H9 (cell line): Measurements from ENCODE around the gene CLCNKA. TPM values are rescaled to one million over a fixed set of nuclear protein-coding genes. Genes with fewer than 3 reads are reported as not detected.
"Not testable (repeated sequence)": the region's sequence is repeated elsewhere in the genome, so short reads cannot be mapped to it uniquely, and the experiment has no call there.

Experiments used
- DNase-seq: peaks from one replicate; pipeline ENCODE4 v3.0.0-alpha.2; 2017
- H2AFZ ChIP-seq: one replicate; pipeline ENCODE4 v1.6.1; 2013; ENCODE audit warnings: mild to moderate bottlenecking, low read length, control low read depth, moderate library complexity
- H2AK5ac ChIP-seq: 2 replicates; pipeline ENCODE4 v1.6.1; 2013; ENCODE audit warnings: low read length, control low read depth, mixed read lengths; ENCODE audit not compliant: insufficient read length
- H2BK120ac ChIP-seq: one replicate; pipeline ENCODE4 v1.6.1; 2013; ENCODE audit warnings: low read depth, mild to moderate bottlenecking, low read length, control low read depth, inconsistent platforms; ENCODE audit not compliant: poor library complexity, severe bottlenecking
- H2BK12ac ChIP-seq: 2 replicates; pipeline ENCODE4 v1.6.1; 2013; ENCODE audit warnings: low read length, control low read depth, mixed read lengths, low read depth; ENCODE audit not compliant: insufficient read length
- H2BK15ac ChIP-seq: 2 replicates; pipeline ENCODE4 v1.6.1; 2013; ENCODE audit warnings: low read depth, low read length, control low read depth
- H2BK20ac ChIP-seq: one replicate; pipeline ENCODE4 v1.6.1; 2013; ENCODE audit warnings: low read depth, mild to moderate bottlenecking, low read length, control low read depth, inconsistent platforms; ENCODE audit not compliant: poor library complexity, severe bottlenecking
- H2BK5ac ChIP-seq: 2 replicates; pipeline ENCODE4 v1.6.1; 2013; ENCODE audit warnings: low read length, control low read depth, mixed read lengths; ENCODE audit not compliant: insufficient read length
- H3K14ac ChIP-seq: 2 replicates; pipeline ENCODE4 v1.6.1; 2013; ENCODE audit warnings: low read length, control low read depth; ENCODE audit not compliant: insufficient read depth
- H3K18ac ChIP-seq: 2 replicates; pipeline ENCODE4 v1.6.1; 2013; ENCODE audit warnings: low read depth, mild to moderate bottlenecking, mixed read lengths, low read length, control low read depth; ENCODE audit not compliant: insufficient read length
- H3K23ac ChIP-seq: 2 replicates; pipeline ENCODE4 v1.6.1; 2013; ENCODE audit warnings: low read length, control low read depth, mixed read lengths, low read depth; ENCODE audit not compliant: insufficient read length
- H3K23me2 ChIP-seq: 2 replicates; pipeline ENCODE4 v1.6.1; 2013; ENCODE audit warnings: low read depth, mild to moderate bottlenecking, mixed read lengths, low read length, control low read depth; ENCODE audit not compliant: insufficient read length, poor library complexity, severe bottlenecking
- H3K27ac ChIP-seq: 2 replicates; pipeline ENCODE4 v1.5.1; 2013; ENCODE audit warnings: low read length, control low read depth, mixed read lengths, low read depth; ENCODE audit not compliant: insufficient read length
- H3K27me3 ChIP-seq: 2 replicates; pipeline ENCODE4 v1.6.1; 2013; ENCODE audit warnings: low read length, control low read depth, inconsistent platforms; ENCODE audit not compliant: insufficient read depth
- H3K4ac ChIP-seq: 2 replicates; pipeline ENCODE4 v1.6.1; 2013; ENCODE audit warnings: low read depth, mild to moderate bottlenecking, control low read depth, inconsistent platforms, low read length, moderate library complexity
- H3K4me1 ChIP-seq: 2 replicates; pipeline ENCODE4 v1.6.1; 2013; ENCODE audit warnings: low read length, control low read depth, inconsistent platforms; ENCODE audit not compliant: insufficient read depth
- H3K4me2 ChIP-seq: 2 replicates; pipeline ENCODE4 v1.6.1; 2013; ENCODE audit warnings: low read length, control low read depth, mixed read lengths; ENCODE audit not compliant: insufficient read length, insufficient read depth
- H3K56ac ChIP-seq: 2 replicates; pipeline ENCODE4 v1.6.1; 2013; ENCODE audit warnings: low read depth, mild to moderate bottlenecking, mixed read lengths, low read length, control low read depth; ENCODE audit not compliant: insufficient read length
- H3K79me1 ChIP-seq: 2 replicates; pipeline ENCODE4 v1.6.1; 2013; ENCODE audit warnings: low read depth, mild to moderate bottlenecking, moderate library complexity, low read length, control low read depth, inconsistent platforms; ENCODE audit not compliant: insufficient read depth, poor library complexity, severe bottlenecking
- H3K79me2 ChIP-seq: 2 replicates; pipeline ENCODE4 v1.6.1; 2013; ENCODE audit warnings: low read length, control low read depth, inconsistent platforms; ENCODE audit not compliant: insufficient read depth
- H3K9ac ChIP-seq: 2 replicates; pipeline ENCODE4 v1.6.1; 2013; ENCODE audit warnings: low read length, control low read depth, mixed read lengths; ENCODE audit not compliant: insufficient read length; ENCODE audit errors: extremely low read depth
- H3K9me3 ChIP-seq: one replicate; pipeline ENCODE4 v1.6.1; 2013; ENCODE audit warnings: low read depth, low read length, inconsistent platforms; ENCODE audit not compliant: control insufficient read depth
- H3T11ph ChIP-seq: one replicate; pipeline ENCODE4 v1.6.1; 2013; ENCODE audit warnings: mild to moderate bottlenecking, low read length, control low read depth, inconsistent platforms
- H4K20me1 ChIP-seq: one replicate; pipeline ENCODE4 v1.6.1; 2013; ENCODE audit not compliant: control insufficient read depth, insufficient read length, insufficient read depth
- H4K5ac ChIP-seq: 2 replicates; pipeline ENCODE4 v1.6.1; 2013; ENCODE audit warnings: low read depth, mild to moderate bottlenecking, mixed read lengths, low read length, control low read depth; ENCODE audit not compliant: insufficient read length
- H4K8ac ChIP-seq: replicated peaks from 2 replicates; pipeline ENCODE4 v1.6.1; 2013; ENCODE audit warnings: low read length, control low read depth, mixed read lengths, low read depth; ENCODE audit not compliant: insufficient read length
- H4K91ac ChIP-seq: 2 replicates; pipeline ENCODE4 v1.6.1; 2013; ENCODE audit warnings: low read depth, mild to moderate bottlenecking, moderate library complexity, mixed read lengths, low read length, control low read depth; ENCODE audit not compliant: insufficient read length
- H3K27ac Mint-ChIP-seq, 3 experiments: 2 replicates in 2 of 3; 3 replicates in 1 of 3; pipeline ENCODE4 v1.8.0; 2020 to 2021; ENCODE audit warnings: mixed read lengths in 3 of 3, mild to moderate bottlenecking in 1 of 3, moderate library complexity in 1 of 3
- H3K27me3 Mint-ChIP-seq: 2 replicates; pipeline ENCODE4 v1.8.0; 2021; ENCODE audit warnings: low read depth, mild to moderate bottlenecking, moderate library complexity, mixed read lengths
- H3K36me3 Mint-ChIP-seq, 3 experiments: 2 replicates in 2 of 3; 3 replicates in 1 of 3; pipeline ENCODE4 v1.8.0; 2020 to 2021; ENCODE audit warnings: low read depth in 3 of 3, mixed read lengths in 3 of 3; ENCODE audit not compliant: insufficient read depth in 1 of 3
- H3K4me1 Mint-ChIP-seq, 2 experiments: 2 replicates each; pipeline ENCODE4 v1.8.0; 2020; ENCODE audit warnings: mixed read lengths in 2 of 2
- H3K4me3 Mint-ChIP-seq, 2 experiments: 2 replicates in 1 of 2; 3 replicates in 1 of 2; pipeline ENCODE4 v1.8.0; 2020 to 2021; ENCODE audit warnings: mild to moderate bottlenecking in 2 of 2, mixed read lengths in 2 of 2, moderate library complexity in 1 of 2
- H3K9me3 Mint-ChIP-seq, 2 experiments: 2 replicates in 1 of 2; 3 replicates in 1 of 2; pipeline ENCODE4 v1.8.0; 2020; ENCODE audit warnings: mild to moderate bottlenecking in 2 of 2, mixed read lengths in 2 of 2, moderate library complexity in 1 of 2
- WGBS: extraction: QIAGEN DNeasy Blood & Tissue Kit; methylation state at CpG from one replicate; pipeline ENCODE4 v1.1.7; 2013; ENCODE audit warnings: missing lambda C conversion rate, low lambda C conversion rate, mixed read lengths; ENCODE audit not compliant: insufficient read length; ENCODE audit errors: extremely low coverage; 5-methylcytosine and 5-hydroxymethylcytosine counted together
- total RNA-seq: library from RNA; stranded (reverse); gene quantifications from 2 replicates; pipeline ENCODE4 v1.2.1, GENCODE V29; 2021
- TF ChIP-seq, protein P1 (sequence below): fragments of 200-600 bp; sonication (generic); conservative IDR thresholded peaks from 3 replicates; pipeline ENCODE4 v1.8.0; 2021; ENCODE audit warnings: antibody characterized with exemption, mild to moderate bottlenecking

CLCNKA gene
- total RNA-seq, 1 experiment from 2014 or later = 0.98 TPM

DNA sequence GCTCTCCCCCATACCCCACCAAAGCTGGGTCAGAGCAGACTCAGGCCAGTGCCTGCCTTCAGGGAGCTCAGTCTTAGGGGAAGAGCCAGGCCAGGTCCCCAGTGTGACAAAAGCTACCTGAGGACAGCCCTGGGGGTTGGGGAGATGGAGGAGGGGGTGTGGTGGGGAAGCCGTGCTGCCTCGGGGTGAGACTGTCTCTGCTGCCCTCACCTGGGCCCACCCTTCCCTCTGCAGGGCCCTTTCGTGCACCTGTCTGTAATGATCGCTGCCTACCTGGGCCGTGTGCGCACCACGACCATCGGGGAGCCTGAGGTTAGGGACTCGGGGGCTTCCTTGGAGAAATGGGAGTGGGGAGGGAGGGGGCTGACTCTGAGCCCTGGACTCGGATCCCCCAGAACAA lies 4.5 kb downstream of the CLCNKA start:
- H2BK120ac ChIP-seq, H3K79me2 ChIP-seq, H4K20me1 ChIP-seq, H3K23ac ChIP-seq, H3K18ac ChIP-seq, H3K9ac ChIP-seq, H4K91ac ChIP-seq, H2BK12ac ChIP-seq, H3K14ac ChIP-seq, H2BK20ac ChIP-seq, H3K4me2 ChIP-seq, H2AK5ac ChIP-seq, H3K27me3 ChIP-seq, H3K27ac ChIP-seq, H3K9me3 ChIP-seq, H3K56ac ChIP-seq, H2BK5ac ChIP-seq, H3K79me1 ChIP-seq, H3K9me3 Mint-ChIP-seq, H3K36me3 Mint-ChIP-seq, H4K5ac ChIP-seq, H3T11ph ChIP-seq, H3K4me1 ChIP-seq, H3K23me2 ChIP-seq, H4K8ac ChIP-seq, H3K4ac ChIP-seq, H2BK15ac ChIP-seq, H2AFZ ChIP-seq, H3K27ac Mint-ChIP-seq: not testable (repeated sequence)
- TF ChIP-seq, protein P1, sequence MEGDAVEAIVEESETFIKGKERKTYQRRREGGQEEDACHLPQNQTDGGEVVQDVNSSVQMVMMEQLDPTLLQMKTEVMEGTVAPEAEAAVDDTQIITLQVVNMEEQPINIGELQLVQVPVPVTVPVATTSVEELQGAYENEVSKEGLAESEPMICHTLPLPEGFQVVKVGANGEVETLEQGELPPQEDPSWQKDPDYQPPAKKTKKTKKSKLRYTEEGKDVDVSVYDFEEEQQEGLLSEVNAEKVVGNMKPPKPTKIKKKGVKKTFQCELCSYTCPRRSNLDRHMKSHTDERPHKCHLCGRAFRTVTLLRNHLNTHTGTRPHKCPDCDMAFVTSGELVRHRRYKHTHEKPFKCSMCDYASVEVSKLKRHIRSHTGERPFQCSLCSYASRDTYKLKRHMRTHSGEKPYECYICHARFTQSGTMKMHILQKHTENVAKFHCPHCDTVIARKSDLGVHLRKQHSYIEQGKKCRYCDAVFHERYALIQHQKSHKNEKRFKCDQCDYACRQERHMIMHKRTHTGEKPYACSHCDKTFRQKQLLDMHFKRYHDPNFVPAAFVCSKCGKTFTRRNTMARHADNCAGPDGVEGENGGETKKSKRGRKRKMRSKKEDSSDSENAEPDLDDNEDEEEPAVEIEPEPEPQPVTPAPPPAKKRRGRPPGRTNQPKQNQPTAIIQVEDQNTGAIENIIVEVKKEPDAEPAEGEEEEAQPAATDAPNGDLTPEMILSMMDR = 0 out of 3 replicates have a peak, but pooled peaks have one; percentile 16
- Mint-ChIP-seq H3K4me3 (peak overlapping the region; percentile 58 to 72), H3K27me3 (peaks cover 56% of the 10 kb centered on the region), H3K4me1 (peaks cover 7 to 18% of the 10 kb centered on the region in 2 experiments; a peak in 3 of 4 replicates)
- no CpG with 5 or more reads among the region's 10 CpGs for WGBS
- DNase-seq = peak; percentile 81
